ENCODE data around the gene KRT40. TPM values are rescaled to one million over a fixed set of nuclear protein-coding genes. Genes with fewer than 3 reads are reported as not detected.

KRT40 gene
- total and polyA plus RNA-seq, 2 donors (not counting 3 experiments of a cell fraction or from before 2014, with no cell fraction given), result not detected

DNA sequence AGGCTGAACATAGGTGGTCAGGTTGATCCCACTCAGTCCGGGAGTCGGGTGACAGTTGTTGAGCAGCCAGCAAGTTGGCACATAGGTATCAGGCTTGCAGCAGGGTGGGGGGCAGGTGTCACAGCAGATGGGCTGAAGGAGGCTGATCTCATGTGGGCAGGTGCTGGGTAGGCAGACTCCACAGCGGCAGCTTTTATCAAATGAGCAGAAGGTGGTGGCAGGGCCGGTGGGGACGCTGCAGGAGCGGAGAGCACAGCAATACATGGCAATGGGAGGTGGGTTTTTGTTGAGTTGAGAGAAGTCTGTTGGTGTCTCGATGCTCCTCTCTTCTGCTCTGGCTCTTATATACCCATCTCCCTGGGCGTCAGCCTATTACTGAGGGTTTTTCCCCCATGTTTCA lies 24.7 kb upstream of the KRT40 start, which contains the start of gene KRTAP3-1:
TSS of gene KRTAP3-1 (minus strand) at position 318 of the 400 bp plus-strand sequence. CDS start at position 264, 54 bp downstream.
- Histone ChIP-seq H3K79me2 (ENCODE audit: control insufficient read depth, insufficient read depth, low read length) (no peaks in the 10 kb centered on the region), H3K9me3 (replicated peaks; ENCODE audit: control insufficient read depth, insufficient read depth, low read length) (no peaks in the 10 kb centered on the region), H3K27ac (ENCODE audit: insufficient read depth, low read depth, low read length) (no peak within 1 kb of the TSS), H4K20me1 (replicated peaks; ENCODE audit: control insufficient read depth, extremely low read depth, insufficient read depth, low read length) (no peaks in the 10 kb centered on the region), H3K9ac (replicated peaks; ENCODE audit: extremely low read depth, insufficient read depth, low read length) (no peak within 1 kb of the TSS), H3K36me3 (ENCODE audit: control insufficient read depth in 2 of 2, extremely low read depth in 1 of 2, insufficient read depth in 2 of 2, low read length in 2 of 2) (no peaks in the 10 kb centered on the region), H3K4me3 (replicated peaks in 1 of 3; ENCODE audit: insufficient read depth in 1 of 3, low read depth in 1 of 3, low read length in 3 of 3) (no peak within 1 kb of the TSS), H3K9me1 (replicated peaks; ENCODE audit: control insufficient read depth, extremely low read depth, insufficient read depth, low read length) (no peaks in the 10 kb centered on the region), H3K4me2 (ENCODE audit: insufficient read depth, low read length) (no peak within 1 kb of the TSS), H2AFZ (ENCODE audit: low read depth, low read length) (no peak within 1 kb of the TSS), H3K4me1 (ENCODE audit: control insufficient read depth, extremely low read depth, insufficient read depth, low read length) (no peaks in the 10 kb centered on the region), H3K27me3 (ENCODE audit: control insufficient read depth in 2 of 2, insufficient read depth in 2 of 2, low read length in 2 of 2) (peaks cover 0 to 1% of the 10 kb centered on the region in 2 experiments)
- DNase-seq (ENCODE audit: low read depth, low spot score), result no peak
- dilution Hi-C loops (cut with MboI; ENCODE audit: extremely low pct_ligation_motif_present, low sequenced_read_pairs) (no loop called here), intact Hi-C loops (cut with micrococcal nuclease) (no loop called here)
- no peak for FAIRE-seq
- CTCF ChIA-PET, result interaction anchor here (1.0 kb wide), 1 partner anchor 47 kb away, joined by 4 read pairs; no protein-coding TSS in a partner anchor
- no TSS peak for BruUV-seq (replicated peaks)
- TF ChIP-seq, protein P1, sequence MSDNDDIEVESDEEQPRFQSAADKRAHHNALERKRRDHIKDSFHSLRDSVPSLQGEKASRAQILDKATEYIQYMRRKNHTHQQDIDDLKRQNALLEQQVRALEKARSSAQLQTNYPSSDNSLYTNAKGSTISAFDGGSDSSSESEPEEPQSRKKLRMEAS (IDR thresholded peaks at IDR 0.05; ENCODE audit: insufficient read depth, insufficient read length), result no peak
- TF ChIP-seq GATA2 (IDR thresholded peaks at IDR 0.05; ENCODE audit: insufficient read depth, insufficient read length, low read depth, low read length) (no peak), FOS (IDR thresholded peaks at IDR 0.05; ENCODE audit: borderline replicate concordance, insufficient read depth, low read length) (no peak), POLR2AphosphoS5 (IDR thresholded peaks at IDR 0.05; ENCODE audit: insufficient read depth, low read depth, low read length) (no peak), POLR2A (IDR thresholded peaks at IDR 0.05; ENCODE audit: low read depth, low read length) (no peak), JUN (IDR thresholded peaks at IDR 0.05; ENCODE audit: borderline replicate concordance, insufficient read depth, insufficient read length, low read depth) (no peak), EZH2 (IDR thresholded peaks at IDR 0.05; ENCODE audit: borderline replicate concordance, low read depth, low read length, severe bottlenecking) (no peak)
- TF ChIP-seq, protein P2, sequence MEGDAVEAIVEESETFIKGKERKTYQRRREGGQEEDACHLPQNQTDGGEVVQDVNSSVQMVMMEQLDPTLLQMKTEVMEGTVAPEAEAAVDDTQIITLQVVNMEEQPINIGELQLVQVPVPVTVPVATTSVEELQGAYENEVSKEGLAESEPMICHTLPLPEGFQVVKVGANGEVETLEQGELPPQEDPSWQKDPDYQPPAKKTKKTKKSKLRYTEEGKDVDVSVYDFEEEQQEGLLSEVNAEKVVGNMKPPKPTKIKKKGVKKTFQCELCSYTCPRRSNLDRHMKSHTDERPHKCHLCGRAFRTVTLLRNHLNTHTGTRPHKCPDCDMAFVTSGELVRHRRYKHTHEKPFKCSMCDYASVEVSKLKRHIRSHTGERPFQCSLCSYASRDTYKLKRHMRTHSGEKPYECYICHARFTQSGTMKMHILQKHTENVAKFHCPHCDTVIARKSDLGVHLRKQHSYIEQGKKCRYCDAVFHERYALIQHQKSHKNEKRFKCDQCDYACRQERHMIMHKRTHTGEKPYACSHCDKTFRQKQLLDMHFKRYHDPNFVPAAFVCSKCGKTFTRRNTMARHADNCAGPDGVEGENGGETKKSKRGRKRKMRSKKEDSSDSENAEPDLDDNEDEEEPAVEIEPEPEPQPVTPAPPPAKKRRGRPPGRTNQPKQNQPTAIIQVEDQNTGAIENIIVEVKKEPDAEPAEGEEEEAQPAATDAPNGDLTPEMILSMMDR (IDR thresholded peaks at IDR 0.05; ENCODE audit: extremely low read depth in 1 of 2, insufficient read depth in 1 of 2, low read depth in 1 of 2, low read length in 2 of 2), result no peak
- POLR2A ChIA-PET, result no interaction called here
